GM13977 (cell line): ENCODE measurements around the gene PIK3C2G.

ENCODE experiments used
- DNase-seq: peaks from one replicate; pipeline ENCODE4 v3.0.0; 2012; ENCODE audit warnings: low spot score
- CTCF ChIP-seq: IDR thresholded peaks from 2 replicates; pipeline ENCODE4 v1.5.1; 2012; ENCODE audit warnings: mild to moderate bottlenecking, control low read depth; ENCODE audit not compliant: insufficient read depth; ENCODE audit errors: extremely low read depth, missing control alignments
- in situ Hi-C: fragments of 300-500 bp; cut with MboI; formaldehyde crosslinking; loops from one replicate; pipeline ENCODE4 v1.12.0; 2022; ENCODE audit warnings: low sequenced_read_pairs, low pct_unique_long_range_greater_than_20kb, mixed read lengths, inconsistent platforms; ENCODE audit not compliant: unreplicated experiment

The PIK3C2G gene

GRCh38 chr12:18258929-18259328 is 2.4 kb upstream of the PIK3C2G start:
- no peak for TF ChIP-seq CTCF
- in situ Hi-C loops: no loop called here
- no peak for DNase-seq

- no peak for TF ChIP-seq CTCF
- no peak for DNase-seq
- in situ Hi-C loops: no loop called here
These were observed 1.2 kb upstream of the PIK3C2G start for GRCh38 chr12:18259906-18260682.

- in situ Hi-C loops: no loop called here
- DNase-seq: no peak
- no peak for TF ChIP-seq CTCF
These were observed 588 bp downstream of the PIK3C2G start for GRCh38 chr12:18261906-18262305.

- TF ChIP-seq CTCF: no peak
- in situ Hi-C loops: no loop called here
- no peak for DNase-seq
These were observed 1.2 kb downstream of the PIK3C2G start for GRCh38 chr12:18262514-18262913.

- no peak for TF ChIP-seq CTCF
- in situ Hi-C loops: no loop called here
These were observed 3.3 kb downstream of the PIK3C2G start for GRCh38 chr12:18264581-18265075.

GRCh38 chr12:18267427-18268099 is 6.2 kb downstream of the PIK3C2G start:
- DNase-seq: no peak
- in situ Hi-C loops: no loop called here
- TF ChIP-seq CTCF: no peak

More at GRCh38 chr12:18264581-18265075, 3.3 kb downstream of the PIK3C2G start:
- no peak for DNase-seq
